Measurements from ENCODE around the gene AUTS2.

The AUTS2 gene

DNA sequence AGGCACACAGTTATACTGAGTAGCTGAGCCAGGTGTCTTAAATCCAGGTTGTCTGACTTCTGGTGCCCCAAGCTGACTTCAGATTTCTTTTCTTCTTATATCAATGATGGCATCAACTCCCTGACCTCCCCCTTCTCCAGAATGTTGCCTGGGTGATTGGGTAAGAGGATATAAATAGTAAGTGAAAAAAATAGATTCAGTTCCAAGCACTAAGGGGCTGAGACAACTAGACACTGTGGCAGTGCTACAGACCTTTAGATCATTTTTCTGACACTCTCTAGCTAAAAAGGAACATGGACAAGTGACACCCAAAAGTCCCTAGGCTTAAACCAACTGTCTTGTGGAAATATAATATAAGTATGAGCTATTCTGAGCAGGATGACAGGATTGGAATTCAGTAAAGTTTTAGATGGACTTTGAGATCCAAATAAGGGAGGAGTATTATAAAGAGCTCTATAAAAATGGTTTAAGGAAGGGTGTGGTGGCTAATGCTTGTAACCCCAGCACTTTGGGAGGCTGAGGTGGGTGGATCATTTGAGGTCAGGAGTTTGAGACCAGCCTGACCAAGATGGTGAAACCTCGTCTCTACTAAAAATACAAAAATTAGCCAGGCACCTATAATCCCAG, 944.6 kb downstream of the AUTS2 start:
- no peak for DNase-seq

DNA sequence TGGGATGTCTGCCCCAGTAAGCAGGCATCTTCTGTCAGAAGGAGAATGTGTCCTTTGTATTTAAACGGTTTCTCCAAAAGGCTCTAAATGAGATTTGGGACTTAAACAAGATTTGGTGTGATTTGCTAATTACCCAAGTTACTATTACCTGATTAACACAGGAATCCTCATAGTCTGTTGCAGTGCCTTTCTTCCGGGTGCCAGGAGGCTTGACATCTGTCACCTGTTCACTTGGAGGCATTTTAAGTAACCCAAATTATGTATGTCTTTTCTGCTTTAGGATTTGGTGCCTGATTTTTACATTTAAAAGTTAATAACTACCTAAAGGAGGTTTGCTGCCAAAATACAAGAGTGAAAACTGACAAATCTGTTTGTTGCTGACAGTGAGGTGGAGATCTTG, 945.7 kb downstream of the AUTS2 start:
- DNase-seq = no peak

DNA sequence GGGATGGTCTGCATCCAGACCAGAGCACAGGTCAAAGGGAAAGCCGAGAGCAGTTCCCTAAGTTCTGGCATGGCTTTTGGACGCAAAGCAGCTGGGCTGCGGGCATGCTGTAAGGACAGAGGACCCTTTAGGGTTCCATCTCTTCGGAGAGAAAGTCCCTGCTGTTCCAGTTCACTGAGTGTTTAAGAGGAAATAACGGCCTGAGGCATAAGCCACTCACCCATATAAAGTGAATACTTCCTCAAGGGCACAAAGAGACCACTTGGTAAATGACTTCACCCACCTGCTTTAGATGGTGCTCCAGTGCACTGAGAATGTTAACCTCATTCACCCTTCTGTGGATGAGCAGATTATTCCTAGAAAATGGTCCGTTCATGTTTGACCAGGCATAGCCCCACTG, 946.9 kb downstream of the AUTS2 start:
- no peak for DNase-seq

DNA sequence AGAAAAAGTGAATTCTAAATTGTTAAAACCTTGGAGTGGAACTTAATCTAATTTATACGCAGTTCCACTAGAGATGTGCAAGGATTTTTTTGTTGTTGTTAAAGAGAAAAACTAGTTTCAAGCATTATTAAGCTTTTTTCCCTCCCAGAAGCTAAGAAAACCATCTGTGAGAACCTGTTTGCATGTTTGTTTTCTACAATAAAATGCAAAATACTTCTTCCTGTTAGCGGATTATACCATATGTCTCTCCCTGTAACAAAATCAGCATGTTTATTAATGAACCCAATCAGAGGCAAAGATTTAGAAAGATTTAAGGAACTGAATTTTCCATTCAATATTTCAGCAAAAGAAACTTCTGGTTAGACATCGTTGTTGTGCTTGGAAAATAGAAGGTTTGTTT, 953.9 kb downstream of the AUTS2 start:
- DNase-seq = no peak

DNA sequence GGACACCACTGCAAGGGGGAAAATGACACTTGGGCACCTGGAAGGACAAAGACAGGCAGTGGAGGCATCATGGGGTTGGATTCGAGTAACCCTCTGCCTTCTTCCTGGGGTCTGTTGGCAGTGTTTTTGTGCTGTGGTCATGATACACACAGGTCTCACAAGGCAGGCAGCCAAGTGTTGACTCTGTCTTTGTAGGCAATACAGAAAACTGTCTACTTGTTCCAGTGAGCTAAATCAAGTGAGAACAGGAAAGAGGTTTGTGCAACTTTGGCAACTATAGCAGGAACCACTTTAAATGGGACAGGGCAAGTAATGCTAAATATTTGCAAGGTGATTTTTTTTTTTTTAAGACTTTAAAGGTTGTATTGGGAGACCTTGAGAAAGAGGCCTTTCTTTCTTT, 955.1 kb downstream of the AUTS2 start:
- no peak for DNase-seq

DNA sequence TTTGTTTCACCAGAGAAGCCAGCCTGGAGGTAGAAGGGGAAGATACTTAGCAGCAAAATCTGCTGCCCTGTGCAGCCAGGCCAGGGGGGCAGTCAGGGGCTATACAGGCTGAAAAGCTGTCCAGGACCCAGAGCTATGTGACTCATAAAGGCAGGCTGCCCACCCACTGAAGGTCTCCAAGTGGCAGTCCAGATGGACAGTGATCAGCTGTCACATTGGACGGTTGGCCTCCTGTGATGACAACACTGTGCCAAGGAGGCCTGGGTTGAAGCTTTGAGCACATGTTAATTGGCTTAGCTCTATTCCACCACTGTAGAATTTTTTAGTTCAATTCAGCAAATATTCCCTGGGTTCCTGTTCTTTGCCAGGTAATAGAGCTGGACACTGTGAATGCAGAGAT, 956.4 kb downstream of the AUTS2 start:
- no peak for DNase-seq

DNA sequence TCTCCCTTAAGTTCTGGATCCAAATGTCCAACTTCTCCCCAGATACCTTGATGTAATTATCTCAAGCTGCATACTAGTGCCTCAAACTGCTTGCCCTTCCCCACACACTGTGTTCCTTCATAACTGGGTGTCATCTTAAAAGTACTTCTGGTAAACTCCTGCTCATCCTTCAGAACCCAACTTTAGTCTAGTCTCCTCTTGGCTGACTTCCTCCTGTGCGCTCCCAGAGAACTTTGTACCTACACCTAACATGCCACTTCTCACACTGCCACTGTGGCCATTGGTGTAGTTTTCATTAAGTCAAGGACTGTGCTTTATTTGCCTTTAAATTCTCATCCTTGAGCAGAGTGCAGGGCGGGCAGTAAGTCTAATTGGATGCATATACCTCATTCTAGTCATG, 958.5 kb downstream of the AUTS2 start:
- no peak for DNase-seq

DNA sequence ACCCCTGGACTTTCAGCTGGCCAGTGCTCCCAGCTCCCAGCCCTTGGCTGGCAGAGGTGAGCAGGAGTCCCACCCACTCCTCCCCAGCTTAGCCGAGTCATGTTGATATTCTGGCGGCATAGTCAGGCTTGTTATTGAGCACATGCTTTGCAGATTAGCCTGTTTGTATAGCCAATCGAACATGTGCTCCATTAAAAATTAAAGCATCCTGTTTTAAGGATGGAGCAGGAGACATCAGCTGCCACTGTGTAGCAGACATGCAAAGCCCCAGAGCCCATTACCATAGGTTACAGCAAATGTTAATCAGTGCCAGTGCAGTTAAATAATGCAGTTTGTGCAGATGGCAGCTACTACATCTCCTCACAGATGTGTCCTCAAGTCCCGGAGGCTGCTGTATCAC, 959.1 kb downstream of the AUTS2 start:
- no peak for DNase-seq

DNA sequence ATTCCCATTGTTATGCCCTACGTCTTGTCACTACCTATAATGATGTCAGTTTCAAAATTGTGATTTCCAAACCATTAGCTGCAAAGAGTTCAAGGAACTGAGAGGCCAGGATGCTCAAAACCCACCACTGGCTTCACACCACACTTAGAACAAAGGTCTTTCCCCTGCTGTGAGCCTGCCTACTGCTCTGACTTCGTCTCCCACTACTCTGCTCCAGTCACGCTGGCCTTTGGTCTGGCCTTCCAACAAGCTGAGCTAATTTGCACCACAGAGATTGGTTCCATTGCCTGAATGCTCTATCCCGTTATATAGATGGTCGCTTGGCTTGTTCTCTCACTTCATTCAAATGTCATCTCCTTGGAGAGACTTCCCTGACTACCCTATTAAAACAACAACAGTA, 961.5 kb downstream of the AUTS2 start:
- no peak for DNase-seq

DNA sequence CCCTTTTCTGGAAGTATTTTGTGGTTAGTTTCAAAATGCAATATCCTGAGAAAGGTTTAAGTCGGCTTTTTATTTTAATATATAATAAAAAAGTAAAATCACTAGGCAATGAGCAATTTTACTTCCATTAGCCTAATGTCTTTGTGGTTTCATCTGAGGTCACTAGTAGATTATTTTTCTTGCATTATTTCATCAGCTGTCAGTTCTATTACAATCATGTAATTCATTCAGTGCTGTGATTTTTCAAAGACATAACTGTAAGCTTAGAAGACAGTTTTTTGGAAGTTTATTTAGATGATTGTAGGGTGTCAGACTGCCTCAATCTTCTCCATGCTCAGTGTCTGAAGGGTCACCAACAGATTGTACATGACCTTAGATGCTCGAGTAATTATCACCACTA, 965.7 kb downstream of the AUTS2 start:
- no peak for DNase-seq

DNA sequence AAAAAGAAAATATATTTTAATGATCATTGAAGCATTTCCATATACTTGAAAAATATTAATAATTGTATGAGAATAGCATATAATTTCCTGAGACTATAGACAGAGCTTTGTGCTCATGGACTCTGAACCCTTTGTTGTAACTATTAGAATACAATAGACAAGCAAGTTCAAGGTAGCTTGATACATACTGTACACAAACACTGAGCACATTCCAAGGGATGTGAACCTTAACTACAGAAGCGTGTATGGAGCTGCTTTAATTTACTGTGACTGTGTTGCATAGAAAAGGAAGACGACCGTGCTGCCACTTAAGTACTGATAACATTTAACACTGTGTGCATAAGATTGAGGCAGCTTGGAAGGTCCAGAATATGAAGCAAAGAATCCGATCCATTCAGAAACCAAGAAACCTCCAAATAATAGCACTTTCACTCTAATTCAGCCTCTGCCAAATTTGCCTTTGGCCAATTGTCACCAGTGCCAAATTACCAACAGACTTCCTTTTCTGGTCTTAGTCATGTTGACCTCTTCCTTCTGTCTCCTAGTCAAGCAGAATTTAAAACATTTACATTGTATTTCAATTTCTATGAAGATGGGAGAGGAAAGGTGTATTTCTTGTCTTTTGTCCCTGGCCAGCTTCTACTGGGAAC, 967.6 kb downstream of the AUTS2 start:
- DNase-seq = no peak

DNA sequence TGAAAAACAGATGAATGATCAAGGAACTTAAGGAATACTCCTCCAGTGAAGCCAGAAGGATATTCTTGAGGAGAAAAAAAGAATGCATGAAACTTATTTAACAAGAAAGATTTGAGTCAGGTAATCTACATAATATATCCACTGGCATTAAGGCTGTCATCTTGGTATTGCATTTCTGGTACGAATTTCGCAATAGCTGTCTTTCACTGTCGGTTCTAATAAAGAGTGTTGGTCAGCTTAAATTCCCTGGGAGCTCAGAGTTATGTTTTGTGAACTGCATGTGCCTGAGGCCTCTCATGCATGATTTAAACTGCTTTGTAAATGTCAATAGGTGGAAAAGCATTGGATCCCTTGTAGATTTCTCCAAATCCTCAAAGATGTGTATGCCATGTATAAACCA, 968.4 kb downstream of the AUTS2 start:
- no peak for DNase-seq

DNA sequence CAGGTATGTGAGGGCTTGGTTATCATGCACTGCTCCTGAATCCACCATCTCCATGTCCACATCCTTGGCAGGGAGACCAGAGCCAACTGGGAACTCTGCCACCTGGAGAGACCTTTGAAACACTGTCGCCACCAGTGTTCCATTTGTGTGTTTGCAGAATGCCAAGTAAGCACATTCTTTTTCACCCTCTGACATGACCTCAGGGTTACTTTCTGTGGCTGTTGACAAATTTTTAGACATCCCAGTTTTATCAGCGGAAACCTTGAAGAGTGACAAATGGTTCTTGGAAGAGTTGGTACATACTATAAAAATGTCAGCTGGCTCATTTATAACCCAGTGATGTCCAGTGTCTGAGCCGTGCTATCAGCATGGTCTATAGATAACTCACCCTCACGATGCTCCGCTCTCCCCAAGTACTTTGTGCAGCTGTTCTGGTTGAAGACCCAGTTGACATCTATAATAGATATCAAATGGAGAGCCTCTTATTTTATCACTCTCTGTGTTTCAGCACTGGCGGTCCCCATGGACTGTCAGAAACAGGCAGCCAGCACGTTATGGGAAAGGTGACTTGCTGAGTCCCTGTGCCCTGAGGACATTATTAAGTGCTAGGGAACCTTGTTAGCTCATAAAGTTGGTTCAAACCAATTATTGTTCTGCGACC, 970.5 kb downstream of the AUTS2 start:
- DNase-seq = no peak

DNA sequence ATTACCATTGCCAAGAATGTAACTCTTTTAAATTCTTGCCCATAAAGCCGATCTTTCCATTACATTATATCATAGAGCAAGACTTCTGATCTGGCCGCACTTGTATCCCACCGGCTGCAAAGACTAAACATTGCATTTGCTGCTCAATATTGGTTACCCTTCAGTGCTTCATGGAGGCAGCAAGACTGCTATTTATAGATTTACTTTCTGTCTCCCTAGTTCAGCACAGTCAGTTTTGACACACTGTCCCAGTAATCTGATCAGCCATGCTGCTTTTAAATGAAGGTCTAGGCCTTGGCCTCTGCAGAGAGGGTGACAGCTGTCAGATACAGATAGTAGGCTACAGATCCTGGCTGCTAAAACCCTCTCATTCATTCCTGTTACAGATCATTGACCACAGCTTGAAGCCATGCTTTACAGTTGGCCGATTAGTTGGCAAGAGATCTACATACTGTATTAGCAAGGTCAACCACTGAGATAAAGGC, 971.1 kb downstream of the AUTS2 start:
- no peak for DNase-seq

DNA sequence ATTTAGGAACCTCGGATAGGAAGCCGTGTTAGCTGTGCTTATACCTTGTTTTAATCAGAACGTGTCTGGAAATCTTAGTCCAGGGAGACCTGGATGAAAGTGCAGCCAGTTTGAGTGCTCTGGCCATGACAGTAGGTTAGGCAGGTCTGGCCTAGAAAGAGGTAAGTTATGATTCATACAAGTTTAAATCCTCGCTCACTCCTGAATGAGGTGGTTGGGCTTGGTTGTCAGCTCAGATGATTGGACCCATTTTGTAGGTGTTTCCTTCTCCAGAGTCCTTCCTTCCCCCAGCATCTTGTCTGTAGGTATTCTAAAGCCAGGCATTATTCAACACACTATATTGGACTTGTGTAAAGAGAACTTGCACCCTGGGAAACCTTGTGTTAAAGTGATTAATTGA, 971.8 kb downstream of the AUTS2 start:
- DNase-seq = no peak

DNA sequence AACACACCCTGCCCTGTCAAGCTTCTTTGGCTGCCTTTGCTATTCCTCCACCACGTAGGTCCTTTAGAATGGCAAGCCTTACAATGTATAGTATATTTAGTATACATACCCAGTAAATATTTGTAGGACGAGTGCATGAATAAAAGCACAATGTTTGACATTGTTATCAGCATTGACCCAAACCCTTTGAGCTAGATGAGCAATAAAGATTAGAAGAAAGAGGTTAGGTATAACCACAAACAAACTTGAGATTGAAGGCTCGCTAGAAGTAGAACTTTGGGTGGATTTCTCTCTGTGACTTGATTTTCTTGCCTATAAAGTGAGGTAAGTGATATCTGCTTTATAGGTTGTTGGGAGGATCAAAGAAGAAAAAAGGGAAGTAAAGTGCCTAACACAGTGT, 972.7 kb downstream of the AUTS2 start:
- DNase-seq = no peak

DNA sequence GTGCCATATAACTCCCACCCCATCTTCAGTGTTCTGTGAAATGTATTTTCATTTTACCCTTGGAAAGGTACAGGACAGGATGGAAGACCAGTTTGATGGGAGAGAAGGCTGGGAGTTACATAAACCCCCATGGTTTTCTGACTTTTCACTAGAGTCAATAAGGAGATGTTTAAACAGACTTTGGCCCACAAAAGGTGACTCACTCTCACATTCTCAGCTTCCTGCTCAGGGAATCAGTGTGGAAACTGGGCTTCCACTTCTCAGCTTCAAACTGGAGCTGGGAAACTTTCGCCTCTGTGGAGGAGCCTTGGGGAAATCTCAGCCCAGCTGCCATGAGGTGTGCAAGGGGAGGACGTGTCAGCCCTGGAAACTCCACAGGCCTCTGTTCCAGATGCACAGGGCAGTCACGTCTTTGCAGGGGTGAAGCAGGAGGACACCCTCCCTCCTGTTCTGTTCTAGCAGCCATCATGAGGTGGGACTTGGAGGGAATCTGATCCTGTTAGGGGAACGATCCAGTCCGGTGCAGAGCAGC, 973.2 kb downstream of the AUTS2 start:
- no peak for DNase-seq

DNA sequence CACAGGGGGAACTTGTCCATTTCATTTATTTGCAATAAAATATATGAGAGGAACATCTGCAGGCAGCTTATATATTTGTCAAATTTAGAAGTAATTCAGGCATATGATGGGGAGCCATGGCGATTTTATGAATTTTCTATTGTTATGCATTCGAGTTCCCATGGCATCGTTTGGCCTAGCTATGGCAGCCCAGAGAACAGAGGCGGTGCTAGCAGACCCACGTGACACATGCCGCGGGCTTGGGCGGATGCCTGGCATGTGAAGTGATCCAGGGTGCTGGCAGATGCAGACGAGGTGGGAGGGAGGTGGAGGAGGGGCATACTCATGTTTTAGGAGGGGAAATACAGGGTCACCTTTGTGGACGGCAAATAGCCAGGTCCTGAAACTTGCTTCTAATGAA, 973.7 kb downstream of the AUTS2 start:
- no peak for DNase-seq

DNA sequence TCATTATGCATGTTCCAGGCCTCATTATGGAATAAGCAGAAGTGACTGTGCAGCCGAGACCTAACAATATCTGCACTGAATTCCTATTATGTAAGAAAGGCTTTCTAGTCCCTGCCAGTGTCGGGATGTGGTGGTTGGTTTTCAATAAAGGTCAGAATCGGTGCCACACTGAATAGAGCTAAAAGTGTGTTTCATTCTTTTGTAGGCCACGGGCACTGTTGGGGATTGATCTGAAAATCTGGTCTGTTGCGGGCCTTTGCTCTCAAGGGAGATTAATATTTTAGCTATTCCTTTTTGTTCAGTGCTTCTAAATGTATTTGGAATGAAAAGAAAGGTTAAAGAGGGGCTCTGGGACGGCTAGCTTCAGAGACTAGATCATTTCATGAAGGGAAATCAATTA, 974.3 kb downstream of the AUTS2 start:
- no peak for DNase-seq

DNA sequence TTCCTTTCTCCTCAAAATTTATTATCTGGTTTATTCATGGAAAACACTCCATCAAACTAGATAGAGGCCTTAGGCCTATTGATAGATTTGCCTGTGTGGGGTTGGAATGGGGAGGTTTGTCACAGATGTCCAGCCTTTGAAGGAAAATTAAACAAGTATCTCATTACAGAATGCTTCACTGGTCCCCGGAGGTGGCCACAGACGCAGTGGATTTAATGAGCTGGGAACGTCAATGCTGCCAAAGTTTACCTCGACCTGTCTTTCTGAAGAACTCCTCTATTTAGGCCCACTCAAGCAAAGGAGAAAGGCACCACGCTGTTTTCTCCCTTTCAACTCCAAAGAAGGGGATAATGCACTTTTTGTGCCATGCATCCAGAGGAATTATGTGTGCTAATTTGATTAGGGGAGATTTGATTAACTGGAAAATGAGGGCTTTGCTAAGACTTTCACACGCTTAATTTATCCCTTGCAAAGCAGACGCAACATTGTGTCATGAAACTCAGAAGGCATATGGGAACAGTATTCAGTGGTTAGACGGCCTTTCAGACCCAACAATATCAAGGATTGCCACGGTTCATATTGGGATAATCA, 974.9 kb downstream of the AUTS2 start:
- DNase-seq = no peak

DNA sequence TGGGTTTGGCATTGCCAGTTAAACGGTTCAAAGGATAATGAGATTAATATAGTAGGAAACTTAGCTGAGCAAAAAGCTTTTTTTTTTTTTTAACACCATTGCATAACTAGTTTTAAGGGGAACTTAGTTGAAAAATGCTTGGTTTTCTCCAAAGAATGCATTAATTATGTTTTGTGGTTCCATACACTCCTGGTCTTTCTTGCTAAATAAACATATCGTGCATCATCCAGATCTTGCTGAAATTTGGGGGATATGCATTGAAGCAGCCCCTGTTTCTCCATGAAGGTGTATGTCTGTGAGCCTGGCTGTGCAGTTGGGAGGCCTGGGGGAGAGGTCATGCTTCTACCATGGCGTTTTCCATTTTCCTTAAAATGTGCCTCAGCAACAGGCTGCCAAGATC, 975.4 kb downstream of the AUTS2 start:
- DNase-seq = no peak

DNA sequence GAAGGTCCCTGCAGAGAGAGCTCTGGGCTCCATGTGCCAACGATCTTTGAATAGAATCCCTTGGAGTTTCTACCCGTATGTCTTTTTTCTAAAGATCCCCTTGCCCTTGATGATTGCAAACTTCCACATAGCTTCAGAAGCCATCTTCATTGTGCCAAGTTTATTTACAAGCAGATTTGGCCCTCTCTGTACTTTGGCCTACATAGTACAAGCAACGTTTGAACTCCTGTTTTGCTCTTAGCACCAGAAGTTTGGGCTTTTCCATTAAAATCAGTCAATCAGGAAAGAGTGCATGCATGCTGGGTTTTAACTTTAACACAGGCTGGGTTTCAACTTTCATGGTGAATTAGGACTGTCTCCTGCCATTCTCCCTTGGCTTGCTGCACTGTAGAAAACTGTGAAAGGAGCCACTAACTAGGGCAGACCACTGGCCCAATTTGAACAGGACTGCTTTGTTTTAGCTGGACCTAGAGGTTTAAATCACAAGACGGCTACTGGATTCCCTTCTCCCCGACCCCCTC, 976.1 kb downstream of the AUTS2 start:
- DNase-seq = no peak

DNA sequence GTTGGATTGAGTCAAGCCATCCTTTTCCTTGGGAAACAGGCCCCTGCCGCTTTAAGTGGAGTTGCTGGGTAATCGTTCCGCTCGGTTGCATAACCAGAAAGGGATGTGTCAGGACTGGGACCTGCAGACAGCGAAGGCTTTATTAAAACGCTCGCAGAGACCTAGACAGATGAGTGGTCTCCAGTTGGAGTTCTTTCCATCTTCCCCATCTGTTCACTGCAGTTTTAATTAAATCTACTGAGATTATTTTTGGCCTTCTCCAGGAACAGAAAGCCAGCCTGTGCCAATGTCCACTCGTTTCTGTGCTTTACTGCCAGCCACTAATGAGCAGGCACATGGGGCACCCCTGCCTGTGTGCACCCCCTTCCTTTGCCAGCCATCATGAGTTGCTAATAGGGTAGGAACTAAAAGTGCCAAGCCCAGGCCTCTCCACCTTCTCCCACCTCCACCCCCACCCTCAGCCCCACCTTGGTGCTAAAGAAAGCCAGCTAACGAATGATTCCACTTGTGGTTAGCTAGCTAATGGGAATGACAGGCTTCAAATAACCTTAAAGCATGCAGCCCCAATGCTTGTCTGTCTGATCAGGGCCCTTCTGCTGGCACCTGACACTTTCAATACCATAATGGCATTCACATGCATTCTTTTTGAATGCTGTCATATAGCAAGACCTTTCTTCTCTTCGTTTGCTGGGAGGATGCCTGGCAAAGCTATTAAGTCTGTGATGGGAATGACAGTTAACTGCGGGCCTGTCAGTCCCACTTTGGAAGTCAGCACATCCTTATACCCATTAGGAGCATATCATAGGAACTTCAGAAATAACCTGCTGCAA, 976.9 kb downstream of the AUTS2 start:
- DNase-seq = no peak
